OCI-LY3 (cell line): ENCODE results near the gene WWOX.
A peak's percentile ranks its signal among the peaks of the same experiment; 100 is the strongest.

Experiments
- H2AFZ ChIP-seq: fragments of 200-600, 300-600 bp; shearing (Covaris generic); 2 replicates; pipeline ENCODE4 v1.6.0; 2014; ENCODE audit warnings: antibody characterized with exemption, low read depth, low read length
- H3K27ac ChIP-seq: fragments of 200-600, 300-600 bp; sonication (generic); 2 replicates; pipeline ENCODE4 v1.5.1; 2014; ENCODE audit warnings: mild to moderate bottlenecking, low read length, moderate library complexity, mixed read lengths
- H3K27me3 ChIP-seq: fragments of 200-600, 300-600 bp; sonication (generic); 2 replicates; pipeline ENCODE4 v1.6.1; 2014; ENCODE audit warnings: low read depth, low read length, mixed read lengths
- H3K36me3 ChIP-seq: fragments of 200-600, 300-600 bp; sonication (generic); replicated peaks from 2 replicates; pipeline ENCODE3; 2014; ENCODE audit warnings: low read depth, low read length, mixed read lengths
- H3K4me1 ChIP-seq: fragments of 300-600, 200-600 bp; sonication (generic); 2 replicates; pipeline ENCODE4 v1.6.1; 2014; ENCODE audit warnings: low read length, mixed read lengths
- H3K4me2 ChIP-seq: fragments of 200-600, 300-600 bp; sonication (generic); 2 replicates; pipeline ENCODE4 v1.6.1; 2014; ENCODE audit warnings: low read length, mixed read lengths
- H3K4me3 ChIP-seq: fragments of 300-600, 200-600 bp; sonication (generic); 2 replicates; pipeline ENCODE4 v1.5.1; 2014; ENCODE audit warnings: antibody characterized with exemption, mild to moderate bottlenecking, low read length, moderate library complexity
- H3K79me2 ChIP-seq: fragments of 300-600, 200-600 bp; shearing (Covaris generic); 2 replicates; pipeline ENCODE4 v1.6.1; 2014; ENCODE audit warnings: mild to moderate bottlenecking, low read length, mixed read lengths
- H3K9ac ChIP-seq: fragments of 300-600, 200-600 bp; shearing (Covaris generic); 2 replicates; pipeline ENCODE4 v1.6.0; 2014; ENCODE audit warnings: mild to moderate bottlenecking, low read length, moderate library complexity
- H3K9me3 ChIP-seq: fragments of 200-600, 300-600 bp; shearing (Covaris generic); 2 replicates; pipeline ENCODE4 v1.6.1; 2014; ENCODE audit warnings: low read length, mixed read lengths; ENCODE audit not compliant: insufficient read depth
- H4K20me1 ChIP-seq: fragments of 200-600, 300-600 bp; sonication (generic); 2 replicates; pipeline ENCODE4 v1.6.1; 2016; ENCODE audit warnings: low read length, mixed read lengths; ENCODE audit not compliant: insufficient read depth
- CTCF ChIP-seq: fragments of 200-600, 300-600 bp; sonication (generic); IDR thresholded peaks from 2 replicates; pipeline ENCODE4 v1.5.1; 2014; ENCODE audit warnings: antibody characterized with exemption, low read length, low read depth
- EZH2phosphoT487 ChIP-seq: fragments of 200-600 bp; shearing (Covaris generic); IDR thresholded peaks from 2 replicates; pipeline ENCODE4 v1.6.1; 2018; ENCODE audit warnings: antibody characterized with exemption, mixed run types, low read depth

Gene WWOX

DNA sequence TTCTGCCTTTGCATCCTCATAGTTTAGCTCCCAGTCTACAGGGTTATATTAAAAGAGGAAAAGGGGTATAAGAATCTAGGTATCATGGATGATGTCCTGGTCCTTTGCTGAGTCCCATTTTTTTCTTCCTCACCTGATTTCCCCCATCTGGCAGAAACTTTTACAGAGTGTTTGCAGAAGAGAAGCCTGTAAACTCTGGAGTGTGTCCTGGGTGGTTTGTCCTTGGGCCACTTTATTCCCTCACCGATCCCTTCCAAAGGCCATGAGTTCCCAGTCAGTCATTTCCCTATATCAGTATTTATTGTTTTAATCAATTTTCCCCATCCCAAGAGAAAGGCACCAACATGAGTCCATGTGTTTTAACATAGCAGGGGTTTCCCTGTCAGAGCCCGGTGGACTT lies 638.2 kb downstream of the WWOX start:
- H3K4me3 ChIP-seq = no peak overlapping the region
- H3K36me3 ChIP-seq = no peaks in the 10 kb centered on the region
- H3K27me3 ChIP-seq = peaks cover 12% of the 10 kb centered on the region
- no peak for TF ChIP-seq EZH2phosphoT487
- no peak for TF ChIP-seq CTCF
- no peaks in the 10 kb centered on the region for H4K20me1 ChIP-seq
- H3K79me2 ChIP-seq = no peaks in the 10 kb centered on the region
- H3K9me3 ChIP-seq = no peaks in the 10 kb centered on the region
- H3K4me2 ChIP-seq = peak overlapping the region; percentile 34
- no peak overlapping the region for H3K27ac ChIP-seq
- H3K9ac ChIP-seq = no peak overlapping the region
- peaks cover 27% of the 10 kb centered on the region for H3K4me1 ChIP-seq
- no peak overlapping the region for H2AFZ ChIP-seq

GRCh38 chr16:78738557-78738956 lies 639.1 kb downstream of the WWOX start:
- no peaks in the 10 kb centered on the region for H3K9me3 ChIP-seq
- H2AFZ ChIP-seq = no peak overlapping the region
- H3K27me3 ChIP-seq = peaks cover 12% of the 10 kb centered on the region
- H3K4me1 ChIP-seq = peaks cover 36% of the 10 kb centered on the region
- H3K9ac ChIP-seq = no peak overlapping the region
- H3K79me2 ChIP-seq = no peaks in the 10 kb centered on the region
- TF ChIP-seq EZH2phosphoT487 (no peak), CTCF (no peak)
- no peak overlapping the region for H3K27ac ChIP-seq
- no peaks in the 10 kb centered on the region for H3K36me3 ChIP-seq
- no peaks in the 10 kb centered on the region for H4K20me1 ChIP-seq
- no peak overlapping the region for H3K4me3 ChIP-seq
- H3K4me2 ChIP-seq = peak overlapping the region; percentile 34; the same call in 1 of the 2 replicates

- TF ChIP-seq EZH2phosphoT487 (no peak), CTCF (no peak)
Measured at GRCh38 chr16:78740269-78740668, 640.8 kb downstream of the WWOX start.

DNA sequence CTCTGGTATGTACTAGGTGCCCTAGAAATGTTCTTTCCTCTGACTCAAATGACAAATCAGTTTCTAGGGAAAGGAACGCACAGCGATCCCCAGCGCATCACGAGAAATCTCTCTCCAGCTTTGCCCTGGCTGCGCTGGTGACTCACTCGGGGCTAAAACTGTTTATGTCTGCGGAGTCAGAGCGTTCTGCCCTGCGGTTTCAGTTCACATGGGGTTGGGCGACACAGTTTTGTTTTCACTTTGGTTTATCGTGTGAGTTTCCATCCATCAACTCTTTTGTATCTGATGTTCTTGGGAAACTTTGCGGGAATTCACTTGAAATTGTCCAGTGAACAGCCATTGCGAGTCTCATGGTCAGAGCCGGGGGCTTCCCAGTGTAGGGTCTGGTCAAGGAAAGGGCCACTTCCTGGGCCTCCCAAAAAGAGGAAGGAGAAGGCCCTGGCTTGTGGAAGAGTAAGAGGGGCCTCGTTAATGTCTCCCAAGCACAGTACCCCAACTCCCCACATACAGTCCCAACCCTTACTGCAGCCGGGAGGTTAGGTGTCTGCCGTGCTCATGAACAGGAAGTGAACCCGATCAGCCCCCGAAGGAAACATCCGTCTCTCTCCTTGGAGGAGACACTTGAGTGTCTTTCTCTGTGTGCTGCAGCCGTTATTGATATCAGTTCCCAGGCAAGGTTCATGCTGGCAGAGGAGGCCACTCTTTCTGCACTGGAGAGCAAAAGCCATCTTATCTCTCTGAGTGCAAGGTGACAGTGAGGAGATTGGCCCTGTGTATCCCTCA lies 643.2 kb downstream of the WWOX start:
- H3K9ac ChIP-seq = peak overlapping the region; percentile 73
- H3K36me3 ChIP-seq = no peaks in the 10 kb centered on the region
- H3K27me3 ChIP-seq = peaks cover 15% of the 10 kb centered on the region
- peak overlapping the region; percentile 81 for H3K4me3 ChIP-seq
- H3K27ac ChIP-seq = peak overlapping the region; percentile 53
- no peaks in the 10 kb centered on the region for H3K9me3 ChIP-seq
- TF ChIP-seq CTCF = no peak
- TF ChIP-seq EZH2phosphoT487 = no peak
- H2AFZ ChIP-seq = peak overlapping the region; percentile 75
- H3K79me2 ChIP-seq = no peaks in the 10 kb centered on the region
- peaks cover 28% of the 10 kb centered on the region for H3K4me1 ChIP-seq
- H3K4me2 ChIP-seq = peak overlapping the region; percentile 95
- H4K20me1 ChIP-seq = no peaks in the 10 kb centered on the region

More at GRCh38 chr16:78740269-78740668, 640.8 kb downstream of the WWOX start:
- Histone ChIP-seq H4K20me1 (no peaks in the 10 kb centered on the region), H3K9ac (no peak overlapping the region), H3K4me2 (no peak overlapping the region), H3K4me1 (peaks cover 31% of the 10 kb centered on the region), H3K4me3 (no peak overlapping the region), H3K9me3 (no peaks in the 10 kb centered on the region), H3K27me3 (peaks cover 15% of the 10 kb centered on the region), H2AFZ (no peak overlapping the region), H3K27ac (no peak overlapping the region), H3K36me3 (no peaks in the 10 kb centered on the region), H3K79me2 (no peaks in the 10 kb centered on the region)
